Liver (tissue), 9 donors: ENCODE results near the gene MICU1. TPM values are rescaled to one million over a fixed set of nuclear protein-coding genes. Genes with fewer than 3 reads are reported as not detected.

Source experiments
- DNase-seq: peaks from one replicate; pipeline ENCODE4 v3.0.0-alpha.2; 2017; ENCODE audit warnings: low spot score
- H3K27ac ChIP-seq, 2 donors: one replicate each; pipeline ENCODE4 v1.7.0; 2013; ENCODE audit warnings: inconsistent platforms in 2 of 2, low read length in 2 of 2, control low read depth in 1 of 2, low read depth in 1 of 2, mild to moderate bottlenecking in 1 of 2
- H3K27me3 ChIP-seq, 4 donors: one replicate each; pipeline versions ENCODE4 v1.6.1 to v1.7.0; 2013; ENCODE audit warnings: low read length in 3 of 4, inconsistent platforms in 1 of 4, mild to moderate bottlenecking in 1 of 4, moderate library complexity in 1 of 4; ENCODE audit not compliant: control insufficient read depth in 4 of 4, insufficient read depth in 4 of 4
- H3K36me3 ChIP-seq, 4 donors: one replicate each; pipeline versions ENCODE4 v1.6.1 to v1.7.0; 2013; ENCODE audit warnings: low read length in 3 of 4, mild to moderate bottlenecking in 3 of 4, low read depth in 1 of 4, moderate library complexity in 1 of 4; ENCODE audit not compliant: control insufficient read depth in 4 of 4, insufficient read depth in 3 of 4
- H3K4me1 ChIP-seq, 4 donors: one replicate each; pipeline versions ENCODE4 v1.6.1 to v1.7.0; 2013; ENCODE audit warnings: low read length in 3 of 4, mild to moderate bottlenecking in 3 of 4, moderate library complexity in 1 of 4; ENCODE audit not compliant: control insufficient read depth in 4 of 4, insufficient read depth in 4 of 4
- H3K4me3 ChIP-seq, 3 donors: one replicate each; pipeline versions ENCODE4 v1.6.1 to v1.7.0; 2013; ENCODE audit warnings: low read length in 3 of 3, control low read depth in 1 of 3, low read depth in 1 of 3, mild to moderate bottlenecking in 1 of 3
- H3K9ac ChIP-seq, 2 donors: one replicate each; pipeline ENCODE4 v1.7.0; 2013; ENCODE audit warnings: low read length in 2 of 2, mild to moderate bottlenecking in 2 of 2, moderate library complexity in 2 of 2, control low read depth in 1 of 2, low read depth in 1 of 2
- H3K9me3 ChIP-seq, 4 donors: one replicate each; pipeline versions ENCODE4 v1.6.1 to v1.7.0; 2013; ENCODE audit warnings: low read length in 3 of 4; ENCODE audit not compliant: control insufficient read depth in 4 of 4
- EGR1 ChIP-seq, 2 donors: IDR thresholded peaks; 2 replicates each; pipeline ENCODE4 v1.6.1; 2016 to 2018; ENCODE audit warnings: antibody characterized with exemption in 2 of 2, low read depth in 2 of 2
- FOXA1 ChIP-seq: IDR thresholded peaks from 2 replicates; pipeline ENCODE4 v1.6.1; 2016; ENCODE audit warnings: antibody characterized with exemption
- FOXA2 ChIP-seq: IDR thresholded peaks from 2 replicates; pipeline ENCODE4 v1.6.1; 2016; ENCODE audit warnings: antibody characterized with exemption
- GABPA ChIP-seq, 2 donors: IDR thresholded peaks in 1 of 2; conservative IDR thresholded peaks in 1 of 2; 2 replicates each; pipeline ENCODE4 v1.6.1; 2016; ENCODE audit warnings: antibody characterized with exemption in 2 of 2, mild to moderate bottlenecking in 1 of 2, moderate library complexity in 1 of 2
- HNF4A ChIP-seq, 2 donors: conservative IDR thresholded peaks; 2 replicates each; pipeline ENCODE4 v1.6.1; 2016; ENCODE audit warnings: antibody characterized with exemption in 2 of 2, mild to moderate bottlenecking in 2 of 2
- HNF4G ChIP-seq: IDR thresholded peaks from 2 replicates; pipeline ENCODE4 v1.6.1; 2016; ENCODE audit warnings: antibody characterized with exemption
- JUND ChIP-seq, 2 donors: IDR thresholded peaks; 2 replicates each; pipeline ENCODE4 v1.6.1; 2016; ENCODE audit warnings: antibody characterized with exemption in 2 of 2
- NR2F2 ChIP-seq: IDR thresholded peaks from 2 replicates; pipeline ENCODE4 v1.6.1; 2016; ENCODE audit warnings: antibody characterized with exemption
- RXRA ChIP-seq, 2 donors: IDR thresholded peaks; 2 replicates each; pipeline ENCODE4 v1.6.1; 2017 to 2018; ENCODE audit warnings: antibody characterized with exemption in 2 of 2, mild to moderate bottlenecking in 1 of 2
- SP1 ChIP-seq: IDR thresholded peaks from 2 replicates; pipeline ENCODE4 v1.6.1; 2018; ENCODE audit warnings: antibody characterized with exemption, mild to moderate bottlenecking
- TAF1 ChIP-seq: conservative IDR thresholded peaks from 2 replicates; pipeline ENCODE4 v1.6.1; 2016; ENCODE audit warnings: antibody characterized with exemption, mild to moderate bottlenecking
- YY1 ChIP-seq: IDR thresholded peaks from 2 replicates; pipeline ENCODE4 v1.6.1; 2016; ENCODE audit warnings: antibody characterized with exemption, mild to moderate bottlenecking
- WGBS: extraction: QIAGEN DNeasy Blood & Tissue Kit; methylation state at CpG from one replicate; pipeline ENCODE4 v1.1.7; 2013; 5-methylcytosine and 5-hydroxymethylcytosine counted together
- polyA plus RNA-seq, 2 donors: library from polyadenylated mRNA; stranded (reverse) in 1 of 2; unstranded in 1 of 2; fragments of 200-250 nt in 1 of 2; fragments of >200 nt in 1 of 2; fragmentation: Nextera tagmentation in 1 of 2; extraction: Ambion mirVana in 1 of 2; gene quantifications; one replicate each; pipeline versions ENCODE4 v1.2.1 to v1.2.3, GENCODE V29; 2013 to 2015
- total RNA-seq, 2 donors: library from RNA; depleted of rRNA; stranded (reverse); fragments of >200 nt; gene quantifications; one replicate each; pipeline ENCODE4 v1.2.3, GENCODE V29; 2014
- TF ChIP-seq, protein P1 (sequence below): fragments of 150-350 bp; IDR thresholded peaks from 2 replicates; pipeline ENCODE4 v1.5.1; 2017; ENCODE audit warnings: improper control_type of control experiment, low read depth, low read length; ENCODE audit not compliant: missing input control
- TF ChIP-seq, protein P2 (sequence below): IDR thresholded peaks from 2 replicates; pipeline ENCODE4 v1.6.1; 2016; ENCODE audit warnings: antibody characterized with exemption, mild to moderate bottlenecking
- TF ChIP-seq, protein P3 (sequence below): IDR thresholded peaks from 2 replicates; pipeline ENCODE4 v1.6.1; 2016; ENCODE audit warnings: antibody characterized with exemption
- TF ChIP-seq, protein P4 (sequence below): IDR thresholded peaks from 2 replicates; pipeline ENCODE4 v1.6.1; 2016; ENCODE audit warnings: antibody characterized with exemption
- donor health status: healthy.
- donor health status: healthy.
- donor health status: healthy.
- donor health status: healthy.
- donor health status: healthy.

Gene MICU1
- total and polyA plus RNA-seq, 4 donors = 26.4 to 47.4 (median 32.1) TPM

DNA sequence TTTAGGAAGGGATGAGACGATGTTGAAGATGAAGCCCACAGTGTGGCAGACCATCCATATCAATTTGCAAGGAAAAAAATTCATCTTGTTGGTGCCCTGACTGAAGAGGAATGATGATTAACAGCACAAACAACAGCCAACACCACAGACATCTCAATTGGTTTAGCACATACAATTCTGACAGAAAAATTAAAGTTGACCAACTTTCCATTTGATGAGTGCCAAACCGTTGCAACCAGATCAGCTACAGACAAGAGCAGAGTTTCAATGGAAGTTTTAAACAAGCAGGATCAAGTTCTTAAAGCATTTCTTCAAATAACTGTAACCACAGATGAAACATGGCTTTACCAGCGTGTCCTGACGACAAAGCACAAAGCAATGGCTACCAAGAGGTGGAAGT lies 138.8 kb downstream of the MICU1 start:
- Histone ChIP-seq H3K4me1 (peaks cover 0 to 6% (median 2%) of the 10 kb centered on the region in 4 donors), H3K27ac (no peak overlapping the region), H3K9ac (no peak overlapping the region), H3K27me3 (no peaks in the 10 kb centered on the region), H3K36me3 (peaks cover 0 to 14% (median 3%) of the 10 kb centered on the region in 4 donors), H3K9me3 (no peaks in the 10 kb centered on the region), H3K4me3 (no peak overlapping the region)
- TF ChIP-seq TAF1 (no peak), SP1 (no peak), FOXA1 (no peak), NR2F2 (no peak), FOXA2 (no peak), EGR1 (IDR thresholded peaks at IDR 0.05; ENCODE audit: low read depth in 2 of 2) (no peak), HNF4G (no peak), HNF4A (conservative IDR thresholded peaks at IDR 0.05) (no peak), JUND (IDR thresholded peaks at IDR 0.05) (no peak), GABPA (IDR thresholded peaks at IDR 0.05 in 1 of 2, conservative IDR thresholded peaks at IDR 0.05 in 1 of 2) (no peak)
- TF ChIP-seq, protein P1, sequence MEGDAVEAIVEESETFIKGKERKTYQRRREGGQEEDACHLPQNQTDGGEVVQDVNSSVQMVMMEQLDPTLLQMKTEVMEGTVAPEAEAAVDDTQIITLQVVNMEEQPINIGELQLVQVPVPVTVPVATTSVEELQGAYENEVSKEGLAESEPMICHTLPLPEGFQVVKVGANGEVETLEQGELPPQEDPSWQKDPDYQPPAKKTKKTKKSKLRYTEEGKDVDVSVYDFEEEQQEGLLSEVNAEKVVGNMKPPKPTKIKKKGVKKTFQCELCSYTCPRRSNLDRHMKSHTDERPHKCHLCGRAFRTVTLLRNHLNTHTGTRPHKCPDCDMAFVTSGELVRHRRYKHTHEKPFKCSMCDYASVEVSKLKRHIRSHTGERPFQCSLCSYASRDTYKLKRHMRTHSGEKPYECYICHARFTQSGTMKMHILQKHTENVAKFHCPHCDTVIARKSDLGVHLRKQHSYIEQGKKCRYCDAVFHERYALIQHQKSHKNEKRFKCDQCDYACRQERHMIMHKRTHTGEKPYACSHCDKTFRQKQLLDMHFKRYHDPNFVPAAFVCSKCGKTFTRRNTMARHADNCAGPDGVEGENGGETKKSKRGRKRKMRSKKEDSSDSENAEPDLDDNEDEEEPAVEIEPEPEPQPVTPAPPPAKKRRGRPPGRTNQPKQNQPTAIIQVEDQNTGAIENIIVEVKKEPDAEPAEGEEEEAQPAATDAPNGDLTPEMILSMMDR = no peak
- TF ChIP-seq, protein P2, sequence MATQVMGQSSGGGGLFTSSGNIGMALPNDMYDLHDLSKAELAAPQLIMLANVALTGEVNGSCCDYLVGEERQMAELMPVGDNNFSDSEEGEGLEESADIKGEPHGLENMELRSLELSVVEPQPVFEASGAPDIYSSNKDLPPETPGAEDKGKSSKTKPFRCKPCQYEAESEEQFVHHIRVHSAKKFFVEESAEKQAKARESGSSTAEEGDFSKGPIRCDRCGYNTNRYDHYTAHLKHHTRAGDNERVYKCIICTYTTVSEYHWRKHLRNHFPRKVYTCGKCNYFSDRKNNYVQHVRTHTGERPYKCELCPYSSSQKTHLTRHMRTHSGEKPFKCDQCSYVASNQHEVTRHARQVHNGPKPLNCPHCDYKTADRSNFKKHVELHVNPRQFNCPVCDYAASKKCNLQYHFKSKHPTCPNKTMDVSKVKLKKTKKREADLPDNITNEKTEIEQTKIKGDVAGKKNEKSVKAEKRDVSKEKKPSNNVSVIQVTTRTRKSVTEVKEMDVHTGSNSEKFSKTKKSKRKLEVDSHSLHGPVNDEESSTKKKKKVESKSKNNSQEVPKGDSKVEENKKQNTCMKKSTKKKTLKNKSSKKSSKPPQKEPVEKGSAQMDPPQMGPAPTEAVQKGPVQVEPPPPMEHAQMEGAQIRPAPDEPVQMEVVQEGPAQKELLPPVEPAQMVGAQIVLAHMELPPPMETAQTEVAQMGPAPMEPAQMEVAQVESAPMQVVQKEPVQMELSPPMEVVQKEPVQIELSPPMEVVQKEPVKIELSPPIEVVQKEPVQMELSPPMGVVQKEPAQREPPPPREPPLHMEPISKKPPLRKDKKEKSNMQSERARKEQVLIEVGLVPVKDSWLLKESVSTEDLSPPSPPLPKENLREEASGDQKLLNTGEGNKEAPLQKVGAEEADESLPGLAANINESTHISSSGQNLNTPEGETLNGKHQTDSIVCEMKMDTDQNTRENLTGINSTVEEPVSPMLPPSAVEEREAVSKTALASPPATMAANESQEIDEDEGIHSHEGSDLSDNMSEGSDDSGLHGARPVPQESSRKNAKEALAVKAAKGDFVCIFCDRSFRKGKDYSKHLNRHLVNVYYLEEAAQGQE = no peak
- TF ChIP-seq, protein P3, sequence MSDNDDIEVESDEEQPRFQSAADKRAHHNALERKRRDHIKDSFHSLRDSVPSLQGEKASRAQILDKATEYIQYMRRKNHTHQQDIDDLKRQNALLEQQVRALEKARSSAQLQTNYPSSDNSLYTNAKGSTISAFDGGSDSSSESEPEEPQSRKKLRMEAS = no peak
- DNase-seq = no peak
- 97% methylated on average over 4 of the region's 4 CpGs for WGBS

DNA sequence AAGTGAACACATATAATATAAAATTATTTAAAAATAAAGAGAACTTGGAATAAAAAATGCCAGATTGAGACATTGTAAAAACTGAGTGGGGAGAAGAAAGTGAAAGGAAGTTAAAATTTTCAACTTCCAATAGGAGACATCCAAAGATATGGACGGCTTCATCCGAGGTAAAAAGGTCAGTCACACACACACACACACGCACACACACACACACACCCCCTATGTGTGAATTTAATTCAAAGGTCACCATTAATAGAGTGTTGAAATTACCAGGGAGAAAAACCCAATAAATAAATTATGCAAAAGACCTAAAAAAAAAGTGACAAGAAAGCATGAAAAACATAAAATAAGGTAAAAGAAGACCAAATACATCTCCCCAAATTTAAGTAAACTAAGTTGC lies 140.2 kb downstream of the MICU1 start:
- no peaks in the 10 kb centered on the region for H3K27me3 ChIP-seq
- TF ChIP-seq FOXA2 = no peak
- no peak for TF ChIP-seq EGR1 (IDR thresholded peaks at IDR 0.05; ENCODE audit: low read depth in 2 of 2)
- TF ChIP-seq, protein P3 = no peak
- TF ChIP-seq GABPA (IDR thresholded peaks at IDR 0.05 in 1 of 2, conservative IDR thresholded peaks at IDR 0.05 in 1 of 2) = no peak
- TF ChIP-seq YY1 = peak; percentile 20
- TF ChIP-seq RXRA (IDR thresholded peaks at IDR 0.05) = peak; percentile 51 to 75
- TF ChIP-seq, protein P4, sequence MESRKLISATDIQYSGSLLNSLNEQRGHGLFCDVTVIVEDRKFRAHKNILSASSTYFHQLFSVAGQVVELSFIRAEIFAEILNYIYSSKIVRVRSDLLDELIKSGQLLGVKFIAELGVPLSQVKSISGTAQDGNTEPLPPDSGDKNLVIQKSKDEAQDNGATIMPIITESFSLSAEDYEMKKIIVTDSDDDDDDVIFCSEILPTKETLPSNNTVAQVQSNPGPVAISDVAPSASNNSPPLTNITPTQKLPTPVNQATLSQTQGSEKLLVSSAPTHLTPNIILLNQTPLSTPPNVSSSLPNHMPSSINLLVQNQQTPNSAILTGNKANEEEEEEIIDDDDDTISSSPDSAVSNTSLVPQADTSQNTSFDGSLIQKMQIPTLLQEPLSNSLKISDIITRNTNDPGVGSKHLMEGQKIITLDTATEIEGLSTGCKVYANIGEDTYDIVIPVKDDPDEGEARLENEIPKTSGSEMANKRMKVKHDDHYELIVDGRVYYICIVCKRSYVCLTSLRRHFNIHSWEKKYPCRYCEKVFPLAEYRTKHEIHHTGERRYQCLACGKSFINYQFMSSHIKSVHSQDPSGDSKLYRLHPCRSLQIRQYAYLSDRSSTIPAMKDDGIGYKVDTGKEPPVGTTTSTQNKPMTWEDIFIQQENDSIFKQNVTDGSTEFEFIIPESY = no peak
- peak; percentile 28 for TF ChIP-seq NR2F2
- peak; percentile 24 to 58 for TF ChIP-seq HNF4A (conservative IDR thresholded peaks at IDR 0.05)
- TF ChIP-seq TAF1 = no peak

More for the DNA sequence above, 140.2 kb downstream of the MICU1 start:
- no peak for DNase-seq
- Histone ChIP-seq H3K4me3 (no peak overlapping the region), H3K9me3 (no peaks in the 10 kb centered on the region), H3K27ac (no peak overlapping the region), H3K4me1 (peaks cover 0 to 8% (median 2%) of the 10 kb centered on the region in 4 donors), H3K36me3 (peaks cover 0 to 10% (median 2%) of the 10 kb centered on the region in 4 donors), H3K9ac (no peak overlapping the region)
- 21% methylated on average over 3 of the region's 3 CpGs for WGBS
